GM19438 (cell line): ENCODE data around the gene RLN3.

ENCODE experiments used
- ATAC-seq: cut with Tn5 transposase; IDR thresholded peaks from one replicate; pipeline ENCODE4 v1.9.1; 2021; ENCODE audit warnings: low read depth; ENCODE audit not compliant: unreplicated experiment

Gene RLN3

DNA sequence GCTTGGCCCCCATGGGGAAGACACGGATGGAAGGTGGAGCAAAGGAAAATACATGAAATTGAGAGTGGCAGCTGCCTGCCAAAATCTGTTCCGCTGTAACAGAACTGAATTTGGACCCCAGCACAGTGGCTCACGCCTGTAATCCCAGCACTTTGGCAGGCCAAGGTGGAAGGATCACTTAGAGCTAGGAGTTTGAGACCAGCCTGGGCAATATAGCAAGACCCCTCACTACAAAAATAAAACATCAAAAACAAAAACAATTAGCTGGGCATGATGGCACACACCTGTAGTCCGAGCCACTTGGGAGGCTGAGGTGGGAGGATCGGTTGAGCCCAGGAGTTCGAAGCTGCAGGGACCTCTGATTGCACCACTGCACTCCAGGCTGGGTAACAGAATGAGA, 24.5 kb downstream of the RLN3 start:
- no peak for ATAC-seq

GRCh38 chr19:14053032-14053431, 25.1 kb downstream of the RLN3 start:
- ATAC-seq = no peak

GRCh38 chr19:14053500-14053899, 25.6 kb downstream of the RLN3 start:
- no peak for ATAC-seq

GRCh38 chr19:14054099-14054498, 26.2 kb downstream of the RLN3 start:
- no peak for ATAC-seq

DNA sequence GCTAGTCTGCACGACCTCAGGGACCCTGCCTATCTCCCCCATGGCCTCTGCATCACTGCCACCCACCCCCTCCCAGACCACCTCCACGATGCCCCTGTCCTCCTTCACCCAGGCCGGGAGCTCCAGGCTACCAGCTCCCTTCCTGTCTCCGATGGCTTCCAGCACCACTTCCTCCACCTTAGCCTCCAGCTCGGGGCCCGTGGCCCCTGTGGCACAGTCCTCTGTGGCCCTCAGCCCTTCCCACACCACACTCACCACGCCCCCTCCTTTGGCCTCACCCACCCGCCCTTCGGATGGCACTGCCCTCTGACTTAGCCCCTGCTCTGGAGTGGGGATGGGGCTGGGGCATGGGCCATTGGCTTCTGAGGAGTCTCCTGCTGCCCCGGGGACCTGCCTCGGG, 26.8 kb downstream of the RLN3 start:
- ATAC-seq = no peak

DNA sequence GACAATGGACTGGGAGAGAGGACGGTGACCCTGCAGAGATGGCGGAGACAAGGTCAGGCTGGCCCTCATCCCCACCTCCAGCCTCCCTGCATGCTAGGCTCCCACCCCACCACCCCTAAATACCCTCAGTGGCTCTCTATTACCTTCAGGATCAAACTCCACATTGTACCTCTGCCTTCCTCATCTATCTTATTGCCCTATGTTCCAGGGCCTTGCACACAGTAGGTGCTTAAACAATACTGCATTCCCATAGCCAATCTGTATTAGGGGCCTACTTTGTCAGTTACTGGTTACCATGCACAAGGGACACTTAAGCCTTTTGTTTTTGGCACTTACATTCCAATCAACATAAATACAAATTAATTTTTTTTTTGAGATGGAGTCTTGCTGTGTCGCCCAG, 27.4 kb downstream of the RLN3 start:
- ATAC-seq = no peak

DNA sequence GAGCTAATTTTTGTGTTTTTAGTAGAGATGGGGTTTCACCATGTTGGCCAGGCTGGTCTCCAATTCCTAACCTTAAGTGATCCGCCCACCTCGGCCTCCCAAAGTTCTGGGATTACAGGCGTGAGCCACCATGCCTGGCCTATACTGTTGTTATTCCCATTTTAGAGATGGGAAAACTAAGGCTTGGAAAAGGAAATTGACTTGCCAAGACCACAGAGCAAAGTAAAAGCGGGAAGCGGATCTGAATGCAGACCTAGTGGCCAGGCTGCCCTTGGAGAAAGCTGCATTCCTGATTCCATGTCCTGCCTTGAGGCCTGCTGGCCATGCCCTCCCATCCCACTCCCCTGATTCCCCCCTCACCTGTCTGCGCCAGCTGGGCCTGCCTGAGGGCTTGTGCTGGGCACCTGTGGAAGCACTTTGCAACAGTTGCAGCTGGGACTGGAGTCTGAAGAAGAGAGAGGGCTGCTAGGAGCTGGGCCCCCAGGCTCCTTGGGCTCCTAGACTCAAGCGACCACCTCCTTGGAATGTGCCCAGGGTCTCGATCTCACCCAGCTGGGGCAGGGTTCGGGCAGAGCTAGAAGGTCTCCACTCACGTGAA, 28.2 kb downstream of the RLN3 start:
- no peak for ATAC-seq

GRCh38 chr19:14056741-14057356, 28.9 kb downstream of the RLN3 start:
- no peak for ATAC-seq

DNA sequence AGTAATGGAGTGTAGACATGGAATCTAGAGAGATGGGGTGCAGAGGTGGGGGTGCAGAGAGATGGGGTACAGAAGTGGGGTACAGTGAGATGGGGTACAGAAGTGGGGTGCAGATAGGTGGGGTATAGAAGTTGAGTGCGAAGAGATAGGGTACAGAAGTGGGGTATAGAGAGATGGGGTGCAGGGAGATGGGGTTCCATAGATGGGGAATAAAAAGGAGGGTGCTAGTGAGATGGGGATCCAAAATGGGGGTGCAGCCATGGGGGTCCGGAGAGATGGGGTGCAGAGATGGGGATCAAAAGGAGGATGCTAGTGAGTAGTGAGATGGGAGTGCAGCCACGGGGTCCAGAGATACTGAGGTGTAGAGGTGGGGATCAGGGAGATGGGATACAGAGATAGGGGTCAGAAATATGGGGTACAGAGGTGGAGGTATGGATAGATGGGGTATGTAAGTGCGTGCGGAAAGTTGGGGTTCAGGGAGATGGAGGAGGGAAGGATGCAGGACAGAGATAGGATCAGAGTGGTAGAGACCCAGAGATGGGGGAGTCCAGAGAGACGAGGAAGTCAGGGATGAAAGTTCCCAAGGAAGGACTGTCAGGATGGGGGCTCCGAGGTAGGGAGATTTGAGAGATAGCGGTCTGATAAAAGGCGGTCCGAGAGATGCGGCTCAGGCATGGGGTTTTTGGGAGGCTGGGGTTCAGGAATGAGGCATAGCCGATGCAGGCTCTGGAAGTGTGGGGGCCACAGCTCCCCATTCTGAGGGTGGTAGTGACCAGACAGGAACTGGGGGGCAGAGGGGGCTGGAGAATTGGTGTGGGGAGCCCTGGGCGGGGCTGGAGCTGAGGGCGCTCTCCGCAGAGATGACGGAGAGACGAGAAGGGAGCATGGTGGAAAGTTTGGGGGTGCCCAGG, 30.5 kb downstream of the RLN3 start:
- no peak for ATAC-seq

DNA sequence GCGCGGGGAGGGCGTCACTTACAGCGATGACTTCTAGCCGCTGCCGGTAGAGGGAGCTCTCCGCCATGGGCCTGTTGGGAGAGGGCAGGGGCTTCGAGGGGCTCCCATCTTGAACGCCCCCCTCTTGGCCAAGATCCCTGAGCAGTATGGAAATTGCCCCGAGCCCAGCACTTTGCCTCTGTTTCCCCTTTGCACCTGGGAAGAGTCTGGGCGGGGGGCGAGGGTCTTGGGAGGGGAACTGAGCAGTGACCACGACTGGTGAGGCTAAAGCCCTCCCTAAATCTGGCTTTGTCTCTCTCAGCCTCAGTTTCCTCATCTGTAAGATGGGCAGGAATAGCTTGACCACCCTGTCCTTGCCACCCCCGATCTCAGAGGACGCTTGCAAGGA, 31.1 kb downstream of the RLN3 start:
- ATAC-seq = no peak

- ATAC-seq = no peak
Measured at GRCh38 chr19:14059652-14060155, 31.8 kb downstream of the RLN3 start.

GRCh38 chr19:14061081-14061749, 33.3 kb downstream of the RLN3 start:
- no peak for ATAC-seq

DNA sequence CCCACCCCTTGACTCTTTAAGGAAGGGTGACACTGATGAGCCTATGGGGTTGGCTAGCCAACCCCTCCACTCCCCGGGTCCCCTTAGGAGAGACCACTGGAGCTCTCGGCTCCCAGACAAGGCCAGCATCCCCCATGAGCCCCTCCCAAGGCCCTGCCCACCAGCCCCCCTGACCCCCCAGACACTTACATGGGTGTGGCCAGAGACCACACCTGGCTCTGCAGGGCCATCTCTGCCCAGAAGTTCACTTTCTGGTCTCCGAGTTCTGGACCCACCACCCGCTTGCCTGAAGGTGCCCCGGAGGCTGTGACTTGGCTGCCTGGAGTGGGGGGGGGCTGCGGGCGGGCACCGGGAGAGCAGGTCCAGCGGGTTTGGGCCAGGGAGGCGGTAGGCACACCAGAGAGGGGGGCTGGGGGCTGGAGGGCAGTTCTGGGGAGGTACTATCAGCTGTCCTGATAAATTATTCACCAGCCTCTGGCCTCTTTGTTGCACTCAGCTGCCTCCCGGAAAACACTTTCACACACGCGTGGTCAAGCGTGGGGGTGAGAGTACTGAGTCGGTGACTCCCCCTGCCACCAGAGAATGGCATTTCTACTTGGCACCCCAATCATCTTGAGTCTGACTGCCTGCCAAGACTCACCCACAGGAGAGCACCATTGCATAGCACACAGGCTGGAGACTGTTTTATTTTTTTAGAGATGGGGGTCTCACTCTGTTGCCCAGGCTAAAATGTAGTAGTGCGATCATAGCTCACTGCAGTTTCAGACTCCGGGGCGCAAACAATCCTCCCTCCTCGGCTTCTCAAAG, 34.0 kb downstream of the RLN3 start, which contains the start of gene PALM3:
Gene PALM3, minus strand, starts transcription at position 326 of the 807 bp plus-strand sequence. Its CDS starts 96 bp downstream, at position 230.
- no peak for ATAC-seq

DNA sequence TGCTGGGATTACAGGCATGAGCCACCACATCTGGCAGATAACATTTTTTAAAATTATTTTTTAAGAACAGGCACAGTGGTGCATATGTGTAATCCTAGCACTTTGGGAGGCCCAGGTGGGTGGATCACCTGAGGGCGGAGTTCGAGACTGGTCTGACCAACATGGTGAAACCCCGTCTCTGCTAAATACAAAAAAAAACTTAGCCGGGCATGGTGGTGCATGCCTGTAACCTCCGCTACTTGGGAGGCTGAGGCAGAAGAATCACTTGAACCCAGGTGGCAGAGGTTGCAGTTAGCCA, 34.6 kb downstream of the RLN3 start:
- no peak for ATAC-seq

GRCh38 chr19:14063105-14063504, 35.2 kb downstream of the RLN3 start:
- ATAC-seq = no peak

- ATAC-seq = no peak
Measured at GRCh38 chr19:14066134-14066533, 38.2 kb downstream of the RLN3 start.

DNA sequence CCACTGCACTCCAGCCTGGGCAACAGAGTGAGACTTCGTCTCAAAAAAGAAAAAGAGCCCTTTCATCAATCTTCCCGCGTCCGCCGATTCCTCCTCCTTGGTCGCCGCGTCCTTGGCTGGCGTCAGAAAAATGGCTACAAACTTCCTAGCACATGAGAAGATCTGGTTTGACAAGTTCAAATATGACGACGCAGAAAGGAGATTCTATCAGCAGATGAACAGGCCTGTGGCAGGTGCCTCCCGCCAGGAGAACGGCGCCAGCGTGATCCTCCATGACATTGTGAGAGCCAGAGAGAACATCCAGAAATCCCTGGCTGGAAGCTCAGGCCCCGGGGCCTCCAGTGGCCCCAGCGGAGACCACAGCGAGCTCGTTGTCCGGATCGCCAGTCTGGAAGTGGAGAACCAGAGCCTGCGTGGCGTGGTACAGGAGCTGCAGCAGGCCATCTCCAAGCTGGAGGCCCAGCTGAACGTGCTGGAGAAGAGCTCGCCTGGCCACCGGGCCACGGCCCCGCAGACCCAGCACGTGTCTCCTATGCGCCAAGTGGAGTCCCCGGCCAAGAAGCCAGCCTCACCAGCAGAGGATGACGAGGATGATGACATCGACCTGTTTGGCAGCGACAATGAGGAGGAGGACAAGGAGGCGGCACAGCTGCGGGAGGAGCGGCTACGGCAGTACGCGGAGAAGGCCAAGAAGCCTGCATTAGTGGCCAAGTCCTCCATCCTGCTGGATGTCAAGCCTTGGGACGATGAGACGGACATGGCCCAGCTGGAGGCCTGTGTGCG, 42.5 kb downstream of the RLN3 start:
- ATAC-seq = no peak

DNA sequence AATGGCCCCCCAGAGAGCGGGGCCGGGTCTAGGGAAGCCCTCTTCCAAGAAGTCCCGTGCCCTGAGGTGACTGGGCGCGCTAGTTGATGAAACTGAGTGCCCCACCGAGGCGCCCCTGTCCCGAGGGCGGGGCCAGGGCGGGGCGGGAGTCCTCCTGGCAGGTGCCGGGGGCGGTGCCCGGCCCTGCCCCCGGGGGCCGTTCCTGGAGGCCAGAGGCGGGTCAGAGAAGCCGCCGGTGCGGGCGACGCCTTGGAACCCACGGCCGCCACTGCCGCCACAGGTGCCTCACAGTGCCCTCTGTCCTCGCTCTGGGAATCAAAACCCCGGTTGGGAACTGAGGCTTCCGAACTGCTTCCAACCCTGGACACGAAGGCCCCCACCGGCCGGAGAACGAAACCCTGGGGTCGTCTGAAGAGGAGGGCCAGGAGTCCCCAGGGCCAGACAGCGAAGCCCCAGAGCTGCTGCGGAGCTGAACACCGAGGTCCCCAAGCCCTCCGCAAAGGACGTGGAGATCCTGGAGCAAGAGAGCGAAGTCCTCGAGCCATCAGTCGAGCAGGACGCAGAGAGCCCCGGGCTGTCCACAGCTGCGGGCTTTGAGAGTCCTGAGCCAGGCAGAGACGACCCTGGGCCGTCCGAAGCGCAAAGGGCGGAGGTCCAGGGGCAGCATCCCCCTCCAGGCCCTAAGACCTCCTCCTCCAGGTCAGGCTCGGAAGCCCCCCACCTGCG, 44.8 kb downstream of the RLN3 start, which contains the start of gene MISP3:
Gene MISP3, plus strand, starts transcription at position 252 of the 726 bp plus-strand sequence. CDS start 524 bp downstream, outside the sequence.
- no peak for ATAC-seq
